ENCODE results near the gene PDE6A. TPM values are rescaled to one million over a fixed set of nuclear protein-coding genes. Genes with fewer than 3 reads are reported as not detected.

Gene PDE6A
- total and polyA plus RNA-seq, 7 experiments from 2014 or later = 0.11 TPM; not detected in 6

- peaks cover 0 to 7% (median 0%) of the 10 kb centered on the region in 7 donors for H3K4me1 Mint-ChIP-seq
- intact Hi-C loops (cut with micrococcal nuclease) = no loop called here
- Histone ChIP-seq H3K27me3 (ENCODE audit: control insufficient read depth in 2 of 2, insufficient read depth in 2 of 2, low read length in 2 of 2) (no peaks in the 10 kb centered on the region), H3K9me3 (ENCODE audit: control insufficient read depth in 2 of 3, low read length in 3 of 3) (no peaks in the 10 kb centered on the region), H3K4me1 (ENCODE audit: control insufficient read depth in 2 of 2, insufficient read depth in 2 of 2, low read length in 2 of 2) (no peaks in the 10 kb centered on the region), H3K36me3 (ENCODE audit: control insufficient read depth in 2 of 3, insufficient read depth in 3 of 3, low read length in 3 of 3) (peaks cover 8 to 38% (median 13%) of the 10 kb centered on the region in 3 experiments), H3K27ac (ENCODE audit: low read depth, low read length) (no peak overlapping the region), H3K4me3 (ENCODE audit: low read length) (no peak overlapping the region)
- CTCF ChIA-PET = interaction anchor here (1.6 kb wide), 1 partner anchor 10 kb away, joined by 5 read pairs; no protein-coding TSS in a partner anchor
- POLR2A ChIA-PET = no interaction called here
- no peak for ATAC-seq
- no peak overlapping the region for H3K4me3 Mint-ChIP-seq
- H3K27ac Mint-ChIP-seq = peak overlapping the region in 1 of 9 donors; percentile 28
- no peaks in the 10 kb centered on the region for H3K27me3 Mint-ChIP-seq
- H3K9me3 Mint-ChIP-seq = no peaks in the 10 kb centered on the region
- DNase-seq = no peak
- H3K36me3 Mint-ChIP-seq = peaks cover 8 to 29% (median 13%) of the 10 kb centered on the region in 5 donors
Measured at GRCh38 chr5:149979896-149980295, 35.3 kb upstream of the PDE6A start.

DNA sequence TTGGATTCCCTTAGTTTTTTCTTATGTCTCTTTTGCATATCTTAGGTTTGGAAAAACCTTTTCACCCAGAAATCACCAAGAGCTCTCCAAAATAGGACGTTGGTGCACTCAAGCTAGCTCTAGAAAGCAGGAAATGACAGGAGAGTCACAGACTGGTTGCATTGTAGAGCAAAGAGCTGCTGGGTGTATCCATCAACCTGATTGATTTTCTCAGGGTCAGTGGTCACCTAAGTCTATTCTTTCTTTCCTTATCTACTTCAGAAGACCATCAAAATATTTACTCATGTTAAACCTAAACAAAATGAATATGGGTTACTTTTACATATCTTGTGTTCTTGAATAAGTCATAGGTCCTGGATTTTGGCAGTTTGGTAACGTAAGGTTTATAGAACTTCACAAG lies 30.8 kb upstream of the PDE6A start:
- Mint-ChIP-seq H3K4me1 (peaks cover 0 to 13% (median 10%) of the 10 kb centered on the region in 7 donors), H3K27ac (no peak overlapping the region), H3K27me3 (no peaks in the 10 kb centered on the region), H3K9me3 (no peaks in the 10 kb centered on the region), H3K36me3 (peaks cover 4 to 37% (median 15%) of the 10 kb centered on the region in 5 donors), H3K4me3 (no peak overlapping the region)
- ChIA-PET POLR2A (interaction anchor here (0.6 to 1.5 kb wide), 2 partner anchors 8 to 24 kb away, joined by 3 read pairs; no protein-coding TSS in a partner anchor), CTCF (no interaction called here)
- DNase-seq (no peak), ATAC-seq (no peak)
- Histone ChIP-seq H3K4me1 (ENCODE audit: control insufficient read depth in 2 of 2, insufficient read depth in 2 of 2, low read length in 2 of 2) (no peaks in the 10 kb centered on the region), H3K9me3 (ENCODE audit: control insufficient read depth in 2 of 3, low read length in 3 of 3) (no peaks in the 10 kb centered on the region), H3K4me3 (ENCODE audit: low read length) (no peak overlapping the region), H3K27ac (ENCODE audit: low read depth, low read length) (no peak overlapping the region), H3K27me3 (ENCODE audit: control insufficient read depth in 2 of 2, insufficient read depth in 2 of 2, low read length in 2 of 2) (no peaks in the 10 kb centered on the region), H3K36me3 (ENCODE audit: control insufficient read depth in 2 of 3, insufficient read depth in 3 of 3, low read length in 3 of 3) (peaks cover 4 to 25% (median 8%) of the 10 kb centered on the region in 3 experiments)
- intact Hi-C loops (cut with micrococcal nuclease) = no loop called here

DNA sequence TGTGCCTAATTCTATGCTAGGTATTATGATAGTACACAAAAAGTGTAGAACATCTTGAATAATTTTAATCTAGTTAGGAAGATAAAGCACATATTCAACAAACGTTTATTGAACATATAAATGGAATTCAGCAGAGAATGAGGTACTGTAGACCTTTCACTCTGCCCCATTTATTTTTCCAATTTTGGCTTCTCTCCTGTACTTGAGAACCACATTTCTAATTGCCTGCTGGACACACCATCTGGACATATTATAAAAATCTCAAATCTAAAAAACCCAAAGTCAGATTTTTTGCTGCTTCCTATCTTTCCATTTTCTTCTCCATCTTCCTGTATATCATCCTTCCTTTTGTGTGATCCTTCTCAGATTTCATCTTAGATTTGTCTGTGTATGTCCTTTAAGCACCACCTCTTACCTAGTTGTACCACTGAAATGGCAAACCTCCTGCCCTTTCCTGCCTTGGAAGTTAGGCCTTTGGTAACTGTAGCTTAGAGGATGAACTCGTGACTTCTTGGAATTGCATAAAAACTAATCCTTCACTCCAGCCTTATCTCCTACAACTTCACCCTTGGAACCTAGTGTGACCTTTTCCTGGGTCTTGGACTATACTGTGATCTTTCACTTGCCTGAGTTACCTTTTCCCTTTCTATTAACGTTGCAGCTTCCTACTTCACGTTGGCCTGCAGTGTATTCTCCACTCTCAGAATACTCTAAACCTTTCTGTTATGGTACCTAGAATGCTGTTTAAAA lies 24.8 kb upstream of the PDE6A start:
- Histone ChIP-seq H3K4me1 (ENCODE audit: control insufficient read depth in 2 of 2, insufficient read depth in 2 of 2, low read length in 2 of 2) (no peaks in the 10 kb centered on the region), H3K27ac (ENCODE audit: low read depth, low read length) (no peak overlapping the region), H3K27me3 (ENCODE audit: control insufficient read depth in 2 of 2, insufficient read depth in 2 of 2, low read length in 2 of 2) (no peaks in the 10 kb centered on the region), H3K9me3 (ENCODE audit: control insufficient read depth in 2 of 3, low read length in 3 of 3) (no peaks in the 10 kb centered on the region), H3K4me3 (ENCODE audit: low read length) (no peak overlapping the region), H3K36me3 (ENCODE audit: control insufficient read depth in 2 of 3, insufficient read depth in 3 of 3, low read length in 3 of 3) (no peaks in the 10 kb centered on the region)
- DNase-seq = no peak
- POLR2A ChIA-PET = no interaction called here
- intact Hi-C loops (cut with micrococcal nuclease) = loop anchor here in 1 of 2 donors (10.0 kb wide), 1 partner anchor 1585 kb away; the partner anchor contains the start of gene FBXO38
- Mint-ChIP-seq H3K9me3 (no peaks in the 10 kb centered on the region), H3K27ac (peak overlapping the region in 1 of 9 donors; percentile 14), H3K4me3 (no peak overlapping the region), H3K36me3 (peaks cover 0 to 18% (median 12%) of the 10 kb centered on the region in 5 donors), H3K27me3 (no peaks in the 10 kb centered on the region), H3K4me1 (peaks cover 0 to 33% (median 20%) of the 10 kb centered on the region in 7 donors)
- no peak for ATAC-seq
- CTCF ChIA-PET = no interaction called here

DNA sequence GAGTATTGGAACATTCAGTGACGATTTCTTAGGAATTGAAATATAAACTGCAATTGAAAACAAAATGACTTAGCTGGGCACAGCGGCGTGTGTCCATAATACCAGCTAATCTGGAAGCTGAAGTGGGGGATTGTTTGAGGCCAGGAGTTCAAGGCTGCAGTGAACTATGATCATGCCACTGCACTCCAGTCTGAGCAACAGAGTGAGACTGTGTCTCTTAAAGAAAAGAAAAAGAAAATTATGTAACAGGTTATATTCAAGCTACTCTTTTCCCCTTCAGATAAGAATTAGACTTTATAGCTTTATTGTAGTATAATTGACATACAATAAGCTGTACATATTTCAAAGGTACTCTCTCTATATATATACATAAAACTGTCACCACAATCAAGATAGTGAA lies 22.4 kb upstream of the PDE6A start:
- Mint-ChIP-seq H3K27me3 (no peaks in the 10 kb centered on the region), H3K4me1 (peaks cover 11 to 41% (median 30%) of the 10 kb centered on the region in 7 donors), H3K9me3 (no peaks in the 10 kb centered on the region), H3K36me3 (peaks cover 3 to 18% (median 13%) of the 10 kb centered on the region in 5 donors), H3K4me3 (no peak overlapping the region), H3K27ac (no peak overlapping the region)
- H3K36me3 ChIP-seq (ENCODE audit: control insufficient read depth in 2 of 3, insufficient read depth in 3 of 3, low read length in 3 of 3) = no peaks in the 10 kb centered on the region
- ATAC-seq (no peak), DNase-seq (no peak)
- H3K9me3 ChIP-seq (ENCODE audit: control insufficient read depth in 2 of 3, low read length in 3 of 3) = no peaks in the 10 kb centered on the region
- no peak overlapping the region for H3K4me3 ChIP-seq (ENCODE audit: low read length)
- ChIA-PET CTCF (no interaction called here), POLR2A (no interaction called here)
- no peaks in the 10 kb centered on the region for H3K27me3 ChIP-seq (ENCODE audit: control insufficient read depth in 2 of 2, insufficient read depth in 2 of 2, low read length in 2 of 2)
- H3K4me1 ChIP-seq (ENCODE audit: control insufficient read depth in 2 of 2, insufficient read depth in 2 of 2, low read length in 2 of 2) = peaks cover 2 to 7% of the 10 kb centered on the region in 2 donors
- no peak overlapping the region for H3K27ac ChIP-seq (ENCODE audit: low read depth, low read length)
- intact Hi-C loops (cut with micrococcal nuclease) = loop anchor here in 1 of 2 donors (10.0 kb wide), 1 partner anchor 1582 kb away; the partner anchor contains the start of gene FBXO38

DNA sequence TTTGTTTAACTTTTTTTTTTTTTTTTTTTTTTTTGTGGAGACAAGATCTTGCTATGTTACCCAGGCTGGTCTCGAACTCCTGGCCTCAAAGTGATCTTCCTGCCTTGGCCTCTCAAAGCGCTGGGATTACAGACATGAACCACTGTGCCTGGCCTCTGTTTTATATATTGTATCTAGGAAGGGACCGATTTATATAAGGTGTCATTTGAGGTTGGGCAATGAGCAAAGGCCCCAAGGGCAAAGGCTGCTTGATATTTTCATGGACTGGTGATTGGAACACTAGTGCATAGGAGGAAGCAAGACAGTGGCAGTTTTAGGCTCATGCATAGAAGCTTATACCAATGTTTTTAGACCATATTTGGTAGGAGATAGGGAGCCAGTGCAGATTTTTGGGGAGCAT lies 19.1 kb upstream of the PDE6A start:
- Mint-ChIP-seq H3K36me3 (peaks cover 3 to 10% (median 6%) of the 10 kb centered on the region in 5 donors), H3K27ac (no peak overlapping the region), H3K4me3 (no peak overlapping the region), H3K9me3 (peaks cover 0 to 3% (median 0%) of the 10 kb centered on the region in 11 donors), H3K4me1 (peaks cover 22 to 52% (median 42%) of the 10 kb centered on the region in 7 donors), H3K27me3 (no peaks in the 10 kb centered on the region)
- intact Hi-C loops (cut with micrococcal nuclease) = loop anchor here (5.0 to 10.0 kb wide), 7 partner anchors 111 to 1784 kb away; partner anchors contain the start of genes FBXO38 (in 2 of the 2), CD74 (in 1 of the 2), PCYOX1L (in 1 of the 2) and TCOF1 (in 1 of the 2)
- Histone ChIP-seq H3K36me3 (ENCODE audit: control insufficient read depth in 2 of 3, insufficient read depth in 3 of 3, low read length in 3 of 3) (peaks cover 0 to 4% (median 0%) of the 10 kb centered on the region in 3 experiments), H3K27ac (ENCODE audit: low read depth, low read length) (no peak overlapping the region), H3K4me1 (ENCODE audit: control insufficient read depth in 2 of 2, insufficient read depth in 2 of 2, low read length in 2 of 2) (peaks cover 16 to 28% of the 10 kb centered on the region in 2 donors), H3K27me3 (ENCODE audit: control insufficient read depth in 2 of 2, insufficient read depth in 2 of 2, low read length in 2 of 2) (no peaks in the 10 kb centered on the region), H3K4me3 (ENCODE audit: low read length) (no peak overlapping the region), H3K9me3 (ENCODE audit: control insufficient read depth in 2 of 3, low read length in 3 of 3) (no peaks in the 10 kb centered on the region)
- ChIA-PET CTCF (interaction anchor here (0.7 kb wide), 1 partner anchor 1473 kb away, joined by 3 read pairs; no protein-coding TSS in a partner anchor), POLR2A (no interaction called here)
- no peak for DNase-seq
- ATAC-seq = no peak

DNA sequence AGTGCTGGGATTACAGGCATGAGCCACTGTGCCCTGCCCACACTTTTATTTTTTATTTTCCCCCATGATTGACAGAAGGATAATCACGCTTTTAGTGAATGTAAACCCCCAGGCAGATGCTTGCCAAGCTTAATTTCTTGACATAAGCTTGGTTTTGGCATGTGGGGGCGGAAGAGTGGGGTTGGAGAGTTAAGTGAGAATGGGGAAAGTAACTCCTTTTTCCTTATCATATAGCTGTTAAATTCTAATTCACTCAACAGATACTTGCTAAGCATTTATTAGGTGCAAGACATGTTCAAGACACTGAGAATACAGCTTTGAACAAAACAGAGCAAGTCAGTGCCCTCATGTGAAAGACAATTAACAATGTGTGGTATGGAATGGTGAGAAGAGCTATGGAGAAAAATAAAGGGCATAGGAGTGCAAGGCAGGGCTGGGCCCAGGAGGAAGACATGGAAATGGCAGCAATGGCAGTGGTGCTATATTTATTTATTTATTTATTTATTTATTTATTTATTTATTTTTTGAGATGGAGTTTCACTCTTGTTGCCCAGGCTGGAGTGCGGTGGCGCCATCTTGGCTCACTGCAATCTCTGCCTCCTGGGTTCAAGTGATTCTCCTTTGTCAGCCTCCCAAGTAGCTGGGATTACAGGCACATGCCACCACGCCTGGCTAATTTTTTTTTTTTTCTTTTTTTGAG lies 18.2 kb upstream of the PDE6A start:
- ChIA-PET POLR2A (interaction anchor here (1.1 kb wide), 1 partner anchor 38 kb away, joined by 6 read pairs; the partner anchor contains the start of genes HMGXB3 and TIGD6), CTCF (interaction anchor here (0.6 to 1.9 kb wide), 7 partner anchors 9 to 1474 kb away, joined by 3 to 9 read pairs (median 3); no protein-coding TSS in a partner anchor)
- Histone ChIP-seq H3K4me3 (ENCODE audit: low read length) (no peak overlapping the region), H3K9me3 (ENCODE audit: control insufficient read depth in 2 of 3, low read length in 3 of 3) (no peaks in the 10 kb centered on the region), H3K4me1 (ENCODE audit: control insufficient read depth in 2 of 2, insufficient read depth in 2 of 2, low read length in 2 of 2) (peaks cover 16 to 28% of the 10 kb centered on the region in 2 donors), H3K27ac (ENCODE audit: low read depth, low read length) (no peak overlapping the region), H3K36me3 (ENCODE audit: control insufficient read depth in 2 of 3, insufficient read depth in 3 of 3, low read length in 3 of 3) (peaks cover 0 to 4% (median 0%) of the 10 kb centered on the region in 3 experiments), H3K27me3 (ENCODE audit: control insufficient read depth in 2 of 2, insufficient read depth in 2 of 2, low read length in 2 of 2) (no peaks in the 10 kb centered on the region)
- no peak for DNase-seq
- Mint-ChIP-seq H3K4me3 (peak overlapping the region in 3 of 10 donors; percentile 79 to 99 (median 96)), H3K27me3 (no peaks in the 10 kb centered on the region), H3K9me3 (peaks cover 0 to 3% (median 0%) of the 10 kb centered on the region in 11 donors), H3K36me3 (peaks cover 3 to 8% (median 6%) of the 10 kb centered on the region in 5 donors), H3K27ac (peak overlapping the region in 2 of 9 donors; percentile 5 to 45), H3K4me1 (peaks cover 21 to 49% (median 42%) of the 10 kb centered on the region in 7 donors)
- ATAC-seq = no peak
- intact Hi-C loops (cut with micrococcal nuclease) = loop anchor here (5.0 to 10.0 kb wide), 7 partner anchors 110 to 1785 kb away; partner anchors contain the start of genes FBXO38 (in 2 of the 2), CD74 (in 1 of the 2), PCYOX1L (in 1 of the 2) and TCOF1 (in 1 of the 2)
